Neural cell (in vitro differentiated cells): ENCODE data around the gene GAN. TPM values are rescaled to one million over a fixed set of nuclear protein-coding genes. Genes with fewer than 3 reads are reported as not detected.

Source experiments
- H2AFZ ChIP-seq: fragments of 200-600, 300-800 bp; sonication (generic), shearing (Covaris generic); 2 replicates; pipeline ENCODE4 v1.6.0; 2014; ENCODE audit warnings: low read depth, mild to moderate bottlenecking, antibody characterized with exemption, low read length, moderate library complexity
- H3F3A ChIP-seq: fragments of 200-600 bp; shearing (Covaris generic); 2 replicates; pipeline ENCODE4 v1.6.1; 2016; ENCODE audit warnings: mild to moderate bottlenecking, moderate library complexity, mixed read lengths, antibody characterized with exemption, low read length; ENCODE audit not compliant: insufficient read depth, poor library complexity, severe bottlenecking
- H3K27ac ChIP-seq: fragments of 200-600, 300-800 bp; sonication (generic), shearing (Covaris generic); 2 replicates; pipeline ENCODE4 v1.5.1; 2014; ENCODE audit warnings: mild to moderate bottlenecking, low read length, moderate library complexity
- H3K27me3 ChIP-seq: fragments of 300-800, 200-600 bp; sonication (generic), shearing (Covaris generic); 2 replicates; pipeline ENCODE4 v1.6.0; 2014; ENCODE audit warnings: mild to moderate bottlenecking, low read depth, low read length, moderate library complexity; ENCODE audit not compliant: insufficient read depth
- H3K36me3 ChIP-seq: fragments of 300-800, 200-600 bp; sonication (generic), shearing (Covaris generic); 2 replicates; pipeline ENCODE4 v1.5.1; 2014; ENCODE audit warnings: mild to moderate bottlenecking, antibody characterized with exemption, low read length, moderate library complexity; ENCODE audit not compliant: insufficient read depth
- H3K4me2 ChIP-seq: fragments of 300-800, 200-600 bp; sonication (generic), shearing (Covaris generic); 2 replicates; pipeline ENCODE4 v1.6.0; 2014; ENCODE audit warnings: mild to moderate bottlenecking, low read length
- H3K4me3 ChIP-seq: fragments of 300-800, 200-600 bp; sonication (generic), shearing (Covaris generic); 2 replicates; pipeline ENCODE4 v1.5.1; 2014; ENCODE audit warnings: mild to moderate bottlenecking, low read length, moderate library complexity
- H3K79me2 ChIP-seq: fragments of 200-600 bp; shearing (Covaris generic); replicated peaks from 2 replicates; pipeline ENCODE4 v1.6.0; 2014; ENCODE audit warnings: mild to moderate bottlenecking, low read length, moderate library complexity; ENCODE audit not compliant: insufficient read depth
- H3K9ac ChIP-seq: fragments of 300-800, 200-600 bp; sonication (generic), shearing (Covaris generic); 2 replicates; pipeline ENCODE4 v1.6.1; 2016; ENCODE audit warnings: mild to moderate bottlenecking, low read length, mixed read lengths
- H3K9me2 ChIP-seq: fragments of 200-600 bp; shearing (Covaris generic); 2 replicates; pipeline ENCODE4 v1.6.1; 2016; ENCODE audit warnings: mild to moderate bottlenecking, low read length, mixed read lengths; ENCODE audit not compliant: insufficient read depth
- H3K9me3 ChIP-seq: fragments of 200-600, 300-800 bp; sonication (generic), shearing (Covaris generic); 2 replicates; pipeline ENCODE4 v1.6.1; 2016; ENCODE audit warnings: mild to moderate bottlenecking, mixed run types, low read length, moderate library complexity, mixed read lengths
- H4K20me1 ChIP-seq: fragments of 200-600 bp; shearing (Covaris generic); 2 replicates; pipeline ENCODE4 v1.6.1; 2016; ENCODE audit warnings: mild to moderate bottlenecking, mixed run types; ENCODE audit not compliant: insufficient read depth
- EP300 ChIP-seq: fragments of 450-650 bp; conservative IDR thresholded peaks from 2 replicates; pipeline ENCODE4 v1.6.1; 2014; ENCODE audit warnings: antibody characterized with exemption, mild to moderate bottlenecking, moderate library complexity; ENCODE audit not compliant: poor library complexity, severe bottlenecking
- EZH2 ChIP-seq: fragments of 200-600, 300-800 bp; shearing (Covaris generic), sonication (generic); IDR thresholded peaks from 2 replicates; pipeline ENCODE4 v1.6.1; 2014; ENCODE audit warnings: antibody characterized with exemption, low read length, borderline replicate concordance, mild to moderate bottlenecking; ENCODE audit not compliant: insufficient read depth, poor library complexity, severe bottlenecking
- MXI1 ChIP-seq: fragments of 450-650 bp; conservative IDR thresholded peaks from 2 replicates; pipeline ENCODE4 v1.6.1; 2014; ENCODE audit warnings: antibody characterized with exemption, mild to moderate bottlenecking; ENCODE audit not compliant: poor library complexity, severe bottlenecking
- POLR2AphosphoS5 ChIP-seq: IDR thresholded peaks from 2 replicates; pipeline ENCODE4 v1.6.1; 2012
- RAD21 ChIP-seq: fragments of 450-650 bp; conservative IDR thresholded peaks from 2 replicates; pipeline ENCODE4 v1.6.1; 2014; ENCODE audit warnings: antibody characterized with exemption, mild to moderate bottlenecking, moderate library complexity
- SMC3 ChIP-seq: fragments of 450-650 bp; conservative IDR thresholded peaks from 2 replicates; pipeline ENCODE4 v1.6.1; 2014; ENCODE audit warnings: antibody characterized with exemption, mild to moderate bottlenecking, moderate library complexity; ENCODE audit not compliant: poor library complexity
- TAF1 ChIP-seq: IDR thresholded peaks from 2 replicates; pipeline ENCODE4 v1.6.1; 2012; ENCODE audit warnings: low read depth
- polyA plus RNA-seq: library from polyadenylated mRNA; depleted of rRNA; stranded (reverse); fragments of >200 nt; gene quantifications from 2 replicates; pipeline ENCODE4 v1.2.3, GENCODE V29; 2014
- TF ChIP-seq, protein P1 (sequence below): IDR thresholded peaks from 2 replicates; pipeline ENCODE4 v1.6.1; 2012; ENCODE audit warnings: borderline replicate concordance
- TF ChIP-seq, protein P2 (sequence below): fragments of 450-650 bp; IDR thresholded peaks from 2 replicates; pipeline ENCODE4 v1.5.1; 2014; ENCODE audit warnings: antibody characterized with exemption, mild to moderate bottlenecking, moderate library complexity; ENCODE audit not compliant: poor library complexity, severe bottlenecking

Gene GAN
- polyA plus RNA-seq, 1 donor from 2014 or later: 9.1 TPM

DNA sequence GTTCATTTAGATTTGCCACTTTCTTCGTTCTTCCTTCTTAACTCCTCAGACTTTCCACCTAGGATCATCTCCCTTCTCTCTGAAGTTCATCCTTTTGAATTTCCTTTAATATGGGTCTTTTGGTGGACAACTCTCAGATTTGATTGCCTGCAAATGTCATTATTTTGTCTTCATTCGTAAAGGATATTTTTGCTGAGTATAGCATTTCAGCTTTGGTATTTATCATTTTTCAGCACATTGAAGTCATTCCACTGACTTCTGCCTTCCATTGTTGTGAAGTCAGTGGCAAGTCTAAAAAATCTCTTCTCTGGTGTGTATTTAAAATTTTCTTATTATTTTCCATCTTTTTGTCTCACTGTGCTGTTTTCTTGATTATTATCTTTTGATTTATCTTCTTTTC, 45.4 kb downstream of the GAN start:
- Histone ChIP-seq H3K4me3 (no peak overlapping the region), H4K20me1 (no peaks in the 10 kb centered on the region), H3K9me2 (no peaks in the 10 kb centered on the region), H3K9me3 (no peaks in the 10 kb centered on the region), H3K27me3 (no peaks in the 10 kb centered on the region), H3K27ac (no peak overlapping the region), H3K4me2 (no peak overlapping the region), H3K79me2 (no peaks in the 10 kb centered on the region), H3F3A (no peaks in the 10 kb centered on the region), H2AFZ (no peak overlapping the region), H3K36me3 (no peaks in the 10 kb centered on the region), H3K9ac (no peak overlapping the region)
- TF ChIP-seq RAD21 (no peak), TAF1 (no peak), EP300 (no peak)

DNA sequence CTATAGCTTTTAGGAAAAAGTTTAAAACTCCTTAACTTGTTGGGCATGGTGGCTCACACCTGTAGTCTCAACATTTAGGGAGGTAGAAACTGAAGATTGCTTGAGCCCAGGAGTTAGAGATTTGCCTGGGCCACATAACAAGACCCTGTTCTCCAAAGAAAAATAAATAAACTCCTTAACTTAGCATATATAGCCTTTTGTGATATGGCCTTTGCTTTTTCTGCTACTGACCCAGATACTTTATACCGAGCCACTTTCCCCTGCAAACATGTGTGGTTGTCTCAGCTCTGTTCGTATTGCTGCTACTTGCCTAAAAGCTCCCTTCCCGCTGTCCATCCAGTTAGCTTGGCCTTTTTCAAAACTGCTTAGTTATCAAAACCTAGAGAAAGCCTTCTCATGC, 51.0 kb downstream of the GAN start:
- H3K27ac ChIP-seq: no peak overlapping the region
- no peak overlapping the region for H3K4me2 ChIP-seq
- no peaks in the 10 kb centered on the region for H3K9me3 ChIP-seq
- no peak overlapping the region for H2AFZ ChIP-seq
- TF ChIP-seq TAF1 (no peak), MXI1 (no peak), RAD21 (no peak), EZH2 (no peak)
- TF ChIP-seq, protein P1, sequence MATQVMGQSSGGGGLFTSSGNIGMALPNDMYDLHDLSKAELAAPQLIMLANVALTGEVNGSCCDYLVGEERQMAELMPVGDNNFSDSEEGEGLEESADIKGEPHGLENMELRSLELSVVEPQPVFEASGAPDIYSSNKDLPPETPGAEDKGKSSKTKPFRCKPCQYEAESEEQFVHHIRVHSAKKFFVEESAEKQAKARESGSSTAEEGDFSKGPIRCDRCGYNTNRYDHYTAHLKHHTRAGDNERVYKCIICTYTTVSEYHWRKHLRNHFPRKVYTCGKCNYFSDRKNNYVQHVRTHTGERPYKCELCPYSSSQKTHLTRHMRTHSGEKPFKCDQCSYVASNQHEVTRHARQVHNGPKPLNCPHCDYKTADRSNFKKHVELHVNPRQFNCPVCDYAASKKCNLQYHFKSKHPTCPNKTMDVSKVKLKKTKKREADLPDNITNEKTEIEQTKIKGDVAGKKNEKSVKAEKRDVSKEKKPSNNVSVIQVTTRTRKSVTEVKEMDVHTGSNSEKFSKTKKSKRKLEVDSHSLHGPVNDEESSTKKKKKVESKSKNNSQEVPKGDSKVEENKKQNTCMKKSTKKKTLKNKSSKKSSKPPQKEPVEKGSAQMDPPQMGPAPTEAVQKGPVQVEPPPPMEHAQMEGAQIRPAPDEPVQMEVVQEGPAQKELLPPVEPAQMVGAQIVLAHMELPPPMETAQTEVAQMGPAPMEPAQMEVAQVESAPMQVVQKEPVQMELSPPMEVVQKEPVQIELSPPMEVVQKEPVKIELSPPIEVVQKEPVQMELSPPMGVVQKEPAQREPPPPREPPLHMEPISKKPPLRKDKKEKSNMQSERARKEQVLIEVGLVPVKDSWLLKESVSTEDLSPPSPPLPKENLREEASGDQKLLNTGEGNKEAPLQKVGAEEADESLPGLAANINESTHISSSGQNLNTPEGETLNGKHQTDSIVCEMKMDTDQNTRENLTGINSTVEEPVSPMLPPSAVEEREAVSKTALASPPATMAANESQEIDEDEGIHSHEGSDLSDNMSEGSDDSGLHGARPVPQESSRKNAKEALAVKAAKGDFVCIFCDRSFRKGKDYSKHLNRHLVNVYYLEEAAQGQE: no peak
- TF ChIP-seq, protein P2, sequence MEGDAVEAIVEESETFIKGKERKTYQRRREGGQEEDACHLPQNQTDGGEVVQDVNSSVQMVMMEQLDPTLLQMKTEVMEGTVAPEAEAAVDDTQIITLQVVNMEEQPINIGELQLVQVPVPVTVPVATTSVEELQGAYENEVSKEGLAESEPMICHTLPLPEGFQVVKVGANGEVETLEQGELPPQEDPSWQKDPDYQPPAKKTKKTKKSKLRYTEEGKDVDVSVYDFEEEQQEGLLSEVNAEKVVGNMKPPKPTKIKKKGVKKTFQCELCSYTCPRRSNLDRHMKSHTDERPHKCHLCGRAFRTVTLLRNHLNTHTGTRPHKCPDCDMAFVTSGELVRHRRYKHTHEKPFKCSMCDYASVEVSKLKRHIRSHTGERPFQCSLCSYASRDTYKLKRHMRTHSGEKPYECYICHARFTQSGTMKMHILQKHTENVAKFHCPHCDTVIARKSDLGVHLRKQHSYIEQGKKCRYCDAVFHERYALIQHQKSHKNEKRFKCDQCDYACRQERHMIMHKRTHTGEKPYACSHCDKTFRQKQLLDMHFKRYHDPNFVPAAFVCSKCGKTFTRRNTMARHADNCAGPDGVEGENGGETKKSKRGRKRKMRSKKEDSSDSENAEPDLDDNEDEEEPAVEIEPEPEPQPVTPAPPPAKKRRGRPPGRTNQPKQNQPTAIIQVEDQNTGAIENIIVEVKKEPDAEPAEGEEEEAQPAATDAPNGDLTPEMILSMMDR: no peak
- H3K9ac ChIP-seq: no peak overlapping the region
- H3F3A ChIP-seq: no peaks in the 10 kb centered on the region
- no peaks in the 10 kb centered on the region for H3K9me2 ChIP-seq
- no peaks in the 10 kb centered on the region for H4K20me1 ChIP-seq
- no peaks in the 10 kb centered on the region for H3K79me2 ChIP-seq
- H3K4me3 ChIP-seq: no peak overlapping the region
- H3K27me3 ChIP-seq: no peaks in the 10 kb centered on the region
- no peaks in the 10 kb centered on the region for H3K36me3 ChIP-seq

DNA sequence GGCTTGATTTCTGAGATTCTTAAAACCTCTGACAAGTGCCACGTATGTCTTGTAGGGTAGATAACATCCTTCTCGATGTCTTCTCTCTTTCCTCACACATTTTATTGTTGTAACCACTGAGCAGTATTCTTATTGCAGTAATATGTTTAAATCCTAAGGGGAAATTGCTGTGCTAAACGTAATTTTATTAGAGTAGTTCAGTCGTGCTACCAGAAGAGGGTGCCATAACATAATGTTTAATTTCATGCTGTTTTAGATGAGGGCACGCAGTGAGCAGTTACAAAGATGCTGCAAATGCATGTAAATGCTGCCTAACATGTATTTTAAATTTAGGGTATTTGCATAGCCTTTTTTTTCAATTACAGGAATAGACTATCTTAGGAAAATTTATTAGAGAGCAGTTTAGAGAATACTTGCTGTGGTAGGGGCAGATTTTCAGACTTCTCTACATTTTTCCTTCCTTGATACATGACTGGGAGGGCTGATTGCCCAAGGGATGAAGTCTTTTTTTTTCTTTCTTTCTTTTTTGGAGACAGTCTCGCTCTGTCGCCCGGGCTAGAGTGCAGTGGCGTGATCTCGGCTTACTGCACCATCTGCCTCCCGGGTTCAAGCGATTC, 51.7 kb downstream of the GAN start:
- H3K27ac ChIP-seq: no peak overlapping the region
- no peak overlapping the region for H3K4me2 ChIP-seq
- no peak overlapping the region for H3K9ac ChIP-seq
- H4K20me1 ChIP-seq: no peaks in the 10 kb centered on the region
- H3K27me3 ChIP-seq: no peaks in the 10 kb centered on the region
- H3K9me2 ChIP-seq: no peaks in the 10 kb centered on the region
- no peak overlapping the region for H2AFZ ChIP-seq
- TF ChIP-seq EZH2 (no peak), MXI1 (no peak), EP300 (no peak), POLR2AphosphoS5 (no peak), SMC3 (peak; percentile 96), TAF1 (no peak), RAD21 (peak; percentile 94)
- TF ChIP-seq, protein P2: peak; percentile 86
- TF ChIP-seq, protein P1: no peak
- no peaks in the 10 kb centered on the region for H3K79me2 ChIP-seq
- no peaks in the 10 kb centered on the region for H3K36me3 ChIP-seq
- no peaks in the 10 kb centered on the region for H3F3A ChIP-seq
- no peak overlapping the region for H3K4me3 ChIP-seq
- H3K9me3 ChIP-seq: no peaks in the 10 kb centered on the region
